CD8-positive, alpha-beta memory T cell (primary cell): ENCODE data around the gene RPS6KA2. TPM values are rescaled to one million over a fixed set of nuclear protein-coding genes. Genes with fewer than 3 reads are reported as not detected.

Experiments used
- CTCF ChIA-PET: fragments of 350-600 bp; sonication (Branson Sonifier 250); formaldehyde crosslinking; loops from one replicate; lab custom pipeline; 2021; ENCODE audit warnings: antibody characterized with exemption; lab: Charles Lee
- POLR2A ChIA-PET: fragments of 350-600 bp; sonication (Branson Sonifier 250); formaldehyde crosslinking; loops from one replicate; lab custom pipeline; 2021; ENCODE audit warnings: antibody characterized with exemption; lab: Charles Lee
- DNase-seq, 5 donors: peaks; one replicate each; pipeline versions ENCODE4 v3.0.0 to v3.0.0-alpha.2; 2020 to 2022; ENCODE audit warnings: mixed read lengths in 1 of 5
- H3K27ac ChIP-seq: one replicate; pipeline ENCODE4 v1.7.0; 2013; ENCODE audit warnings: low read depth, mild to moderate bottlenecking, low read length, moderate library complexity
- H3K27me3 ChIP-seq: 2 replicates; pipeline ENCODE4 v1.7.0; 2013; ENCODE audit warnings: low read length, mild to moderate bottlenecking; ENCODE audit not compliant: insufficient read depth, poor library complexity, severe bottlenecking
- H3K36me3 ChIP-seq: 2 replicates; pipeline ENCODE4 v1.7.0; 2013; ENCODE audit warnings: mild to moderate bottlenecking, low read length, moderate library complexity; ENCODE audit not compliant: insufficient read depth
- H3K4me1 ChIP-seq: 2 replicates; pipeline ENCODE4 v1.7.0; 2013; ENCODE audit warnings: mild to moderate bottlenecking, low read length, moderate library complexity; ENCODE audit not compliant: insufficient read depth
- H3K4me3 ChIP-seq: 2 replicates; pipeline ENCODE4 v1.7.0; 2013; ENCODE audit warnings: mild to moderate bottlenecking, low read length
- H3K9me3 ChIP-seq: 2 replicates; pipeline ENCODE4 v1.7.0; 2013; ENCODE audit warnings: mild to moderate bottlenecking, low read length
- H3K27ac Mint-ChIP-seq, 8 donors: one replicate each; pipeline ENCODE4 v1.8.0; 2020 to 2021; ENCODE audit warnings: mixed read lengths in 8 of 8, mild to moderate bottlenecking in 6 of 8, inconsistent platforms in 3 of 8, moderate library complexity in 3 of 8
- H3K27me3 Mint-ChIP-seq, 2 donors: one replicate each; pipeline ENCODE4 v1.8.0; 2020 to 2021; ENCODE audit warnings: mixed read lengths in 2 of 2, mild to moderate bottlenecking in 1 of 2, moderate library complexity in 1 of 2
- H3K36me3 Mint-ChIP-seq, 3 donors: one replicate each; pipeline ENCODE4 v1.8.0; 2020 to 2021; ENCODE audit warnings: mixed read lengths in 3 of 3, inconsistent platforms in 1 of 3, mild to moderate bottlenecking in 1 of 3
- H3K4me1 Mint-ChIP-seq, 3 donors: one replicate each; pipeline ENCODE4 v1.8.0; 2020 to 2021; ENCODE audit warnings: mixed read lengths in 3 of 3, inconsistent platforms in 1 of 3, mild to moderate bottlenecking in 1 of 3
- H3K4me3 Mint-ChIP-seq, 7 donors: one replicate each; pipeline ENCODE4 v1.8.0; 2020 to 2021; ENCODE audit warnings: mixed read lengths in 7 of 7, mild to moderate bottlenecking in 6 of 7, moderate library complexity in 4 of 7, inconsistent platforms in 2 of 7
- H3K9me3 Mint-ChIP-seq, 5 donors: one replicate each; pipeline ENCODE4 v1.8.0; 2020 to 2022; ENCODE audit warnings: mixed read lengths in 5 of 5, mild to moderate bottlenecking in 3 of 5, moderate library complexity in 2 of 5, inconsistent platforms in 1 of 5
- polyA plus RNA-seq: library from polyadenylated mRNA; unstranded; fragments of 300-500 nt; fragmentation: Illumina TruSeq; gene quantifications from one replicate; pipeline ENCODE4 v1.2.3, GENCODE V29; 2021
- total RNA-seq, 2 experiments: library from RNA; stranded (reverse); gene quantifications; one replicate each; pipeline ENCODE4 v1.2.3, GENCODE V29; 2021

Gene RPS6KA2
- total and polyA plus RNA-seq, 3 experiments from 2014 or later, result 3.6 to 4.7 (median 4.6) TPM

GRCh38 chr6:166441325-166442078 is 185.5 kb downstream of the RPS6KA2 start:
- no peaks in the 10 kb centered on the region for H3K27me3 ChIP-seq
- H3K36me3 Mint-ChIP-seq, result peaks cover 0 to 4% (median 0%) of the 10 kb centered on the region in 3 donors
- CTCF ChIA-PET, result interaction anchor here (1.3 to 1.4 kb wide), 2 partner anchors 15 to 16 kb away, joined by 3 read pairs; no protein-coding TSS in a partner anchor
- H3K27me3 Mint-ChIP-seq, result peaks cover 2 to 22% of the 10 kb centered on the region in 2 donors
- DNase-seq, result no peak
- peaks cover 2% of the 10 kb centered on the region for H3K4me1 ChIP-seq
- H3K4me3 ChIP-seq, result no peak overlapping the region
- H3K4me3 Mint-ChIP-seq, result no peak overlapping the region
- no peaks in the 10 kb centered on the region for H3K9me3 ChIP-seq
- no peaks in the 10 kb centered on the region for H3K36me3 ChIP-seq
- H3K4me1 Mint-ChIP-seq, result peaks cover 18 to 24% (median 20%) of the 10 kb centered on the region in 3 donors
- H3K9me3 Mint-ChIP-seq, result no peaks in the 10 kb centered on the region
- POLR2A ChIA-PET, result no interaction called here
- H3K27ac ChIP-seq, result no peak overlapping the region
- peak overlapping the region in 2 of 8 donors; percentile 9 to 25 for H3K27ac Mint-ChIP-seq

- Histone ChIP-seq H3K27me3 (no peaks in the 10 kb centered on the region), H3K27ac (no peak overlapping the region), H3K4me3 (no peak overlapping the region), H3K9me3 (no peaks in the 10 kb centered on the region), H3K4me1 (peaks cover 10% of the 10 kb centered on the region), H3K36me3 (no peaks in the 10 kb centered on the region)
- H3K36me3 Mint-ChIP-seq, result peaks cover 0 to 3% (median 0%) of the 10 kb centered on the region in 3 donors
- H3K4me3 Mint-ChIP-seq, result no peak overlapping the region
- H3K27ac Mint-ChIP-seq, result no peak overlapping the region
- no peak for DNase-seq
- H3K9me3 Mint-ChIP-seq, result no peaks in the 10 kb centered on the region
- POLR2A ChIA-PET, result no interaction called here
- peaks cover 24 to 32% (median 26%) of the 10 kb centered on the region in 3 donors for H3K4me1 Mint-ChIP-seq
- CTCF ChIA-PET, result no interaction called here
- peaks cover 2 to 22% of the 10 kb centered on the region in 2 donors for H3K27me3 Mint-ChIP-seq
These were observed 186.3 kb downstream of the RPS6KA2 start for GRCh38 chr6:166440729-166441128.

- ChIA-PET CTCF (interaction anchor here (0.9 to 1.6 kb wide), 4 partner anchors 40 to 164 kb away, joined by 3 to 4 read pairs (median 3); no protein-coding TSS in a partner anchor), POLR2A (no interaction called here)
- Mint-ChIP-seq H3K4me3 (no peak overlapping the region), H3K4me1 (peaks cover 28 to 38% (median 32%) of the 10 kb centered on the region in 3 donors), H3K9me3 (no peaks in the 10 kb centered on the region), H3K27ac (no peak overlapping the region), H3K36me3 (peaks cover 0 to 1% (median 0%) of the 10 kb centered on the region in 3 donors), H3K27me3 (peaks cover 2 to 17% of the 10 kb centered on the region in 2 donors)
- no peak overlapping the region for H3K4me3 ChIP-seq
- no peaks in the 10 kb centered on the region for H3K36me3 ChIP-seq
- no peak for DNase-seq
- no peak overlapping the region for H3K27ac ChIP-seq
- no peaks in the 10 kb centered on the region for H3K27me3 ChIP-seq
- no peaks in the 10 kb centered on the region for H3K9me3 ChIP-seq
- peaks cover 16% of the 10 kb centered on the region for H3K4me1 ChIP-seq
These were observed 186.9 kb downstream of the RPS6KA2 start for GRCh38 chr6:166440106-166440505.

GRCh38 chr6:166439366-166440091 is 187.5 kb downstream of the RPS6KA2 start:
- Mint-ChIP-seq H3K27ac (peak overlapping the region in 1 of 8 donors; percentile 43), H3K9me3 (no peaks in the 10 kb centered on the region), H3K27me3 (peaks cover 2 to 13% of the 10 kb centered on the region in 2 donors), H3K4me3 (no peak overlapping the region), H3K36me3 (peaks cover 0 to 1% (median 0%) of the 10 kb centered on the region in 3 donors), H3K4me1 (peaks cover 28 to 42% (median 32%) of the 10 kb centered on the region in 3 donors)
- Histone ChIP-seq H3K27ac (no peak overlapping the region), H3K27me3 (no peaks in the 10 kb centered on the region), H3K4me3 (no peak overlapping the region), H3K36me3 (no peaks in the 10 kb centered on the region), H3K9me3 (no peaks in the 10 kb centered on the region), H3K4me1 (peaks cover 16% of the 10 kb centered on the region)
- ChIA-PET POLR2A (no interaction called here), CTCF (interaction anchor here (0.9 to 1.6 kb wide), 4 partner anchors 39 to 163 kb away, joined by 3 to 4 read pairs (median 3); no protein-coding TSS in a partner anchor)
- no peak for DNase-seq

- Histone ChIP-seq H3K4me1 (peaks cover 16% of the 10 kb centered on the region), H3K36me3 (no peaks in the 10 kb centered on the region), H3K4me3 (no peak overlapping the region), H3K9me3 (no peaks in the 10 kb centered on the region), H3K27ac (no peak overlapping the region), H3K27me3 (no peaks in the 10 kb centered on the region)
- ChIA-PET POLR2A (no interaction called here), CTCF (interaction anchor here (0.7 to 1.7 kb wide), 3 partner anchors 38 to 125 kb away, joined by 4 to 6 read pairs (median 5); no protein-coding TSS in a partner anchor)
- H3K27ac Mint-ChIP-seq, result peak overlapping the region in 1 of 8 donors; percentile 12
- no peak for DNase-seq
- H3K36me3 Mint-ChIP-seq, result no peaks in the 10 kb centered on the region
- H3K9me3 Mint-ChIP-seq, result no peaks in the 10 kb centered on the region
- no peak overlapping the region for H3K4me3 Mint-ChIP-seq
- peaks cover 28 to 43% (median 32%) of the 10 kb centered on the region in 3 donors for H3K4me1 Mint-ChIP-seq
- H3K27me3 Mint-ChIP-seq, result peaks cover 2 to 10% of the 10 kb centered on the region in 2 donors
These were observed 188.7 kb downstream of the RPS6KA2 start for GRCh38 chr6:166438211-166438861.

- H3K36me3 Mint-ChIP-seq, result no peaks in the 10 kb centered on the region
- Histone ChIP-seq H3K27ac (no peak overlapping the region), H3K4me1 (peaks cover 16% of the 10 kb centered on the region), H3K36me3 (no peaks in the 10 kb centered on the region), H3K9me3 (no peaks in the 10 kb centered on the region), H3K4me3 (no peak overlapping the region), H3K27me3 (no peaks in the 10 kb centered on the region)
- H3K9me3 Mint-ChIP-seq, result no peaks in the 10 kb centered on the region
- peaks cover 28 to 43% (median 32%) of the 10 kb centered on the region in 3 donors for H3K4me1 Mint-ChIP-seq
- no peak overlapping the region for H3K4me3 Mint-ChIP-seq
- no peak for DNase-seq
- peaks cover 2 to 10% of the 10 kb centered on the region in 2 donors for H3K27me3 Mint-ChIP-seq
- CTCF ChIA-PET, result interaction anchor here (0.7 to 1.7 kb wide), 4 partner anchors 37 to 338 kb away, joined by 3 to 6 read pairs (median 4); no protein-coding TSS in a partner anchor
- no peak overlapping the region for H3K27ac Mint-ChIP-seq
- POLR2A ChIA-PET, result no interaction called here
These were observed 189.4 kb downstream of the RPS6KA2 start for GRCh38 chr6:166437661-166438060.

- Mint-ChIP-seq H3K4me1 (peaks cover 28 to 43% (median 32%) of the 10 kb centered on the region in 3 donors), H3K36me3 (no peaks in the 10 kb centered on the region), H3K27me3 (peaks cover under 1 to 4% of the 10 kb centered on the region in 2 donors), H3K4me3 (peak overlapping the region in 5 of 7 donors; percentile 54 to 70 (median 56)), H3K27ac (peak overlapping the region; percentile 2 to 90 (median 83)), H3K9me3 (no peaks in the 10 kb centered on the region)
- H3K36me3 ChIP-seq, result no peaks in the 10 kb centered on the region
- CTCF ChIA-PET, result interaction anchor here (0.8 to 2.7 kb wide), 18 partner anchors 9 to 553 kb away, joined by 3 to 11 read pairs (median 6); no protein-coding TSS in a partner anchor
- H3K4me3 ChIP-seq, result no peak overlapping the region
- no peaks in the 10 kb centered on the region for H3K9me3 ChIP-seq
- H3K27me3 ChIP-seq, result no peaks in the 10 kb centered on the region
- DNase-seq, result no peak
- H3K27ac ChIP-seq, result no peak overlapping the region
- H3K4me1 ChIP-seq, result peaks cover 16% of the 10 kb centered on the region
- POLR2A ChIA-PET, result interaction anchor here (0.9 to 1.0 kb wide), 3 partner anchors 19 to 52 kb away, joined by 3 read pairs; no protein-coding TSS in a partner anchor
These were observed 190.6 kb downstream of the RPS6KA2 start for GRCh38 chr6:166436195-166437139.
